ENCODE results near the gene CEP95. TPM values are rescaled to one million over a fixed set of nuclear protein-coding genes. Genes with fewer than 3 reads are reported as not detected.

CEP95 gene
- total RNA-seq, 1 experiment from 2014 or later, result 63.8 TPM

DNA sequence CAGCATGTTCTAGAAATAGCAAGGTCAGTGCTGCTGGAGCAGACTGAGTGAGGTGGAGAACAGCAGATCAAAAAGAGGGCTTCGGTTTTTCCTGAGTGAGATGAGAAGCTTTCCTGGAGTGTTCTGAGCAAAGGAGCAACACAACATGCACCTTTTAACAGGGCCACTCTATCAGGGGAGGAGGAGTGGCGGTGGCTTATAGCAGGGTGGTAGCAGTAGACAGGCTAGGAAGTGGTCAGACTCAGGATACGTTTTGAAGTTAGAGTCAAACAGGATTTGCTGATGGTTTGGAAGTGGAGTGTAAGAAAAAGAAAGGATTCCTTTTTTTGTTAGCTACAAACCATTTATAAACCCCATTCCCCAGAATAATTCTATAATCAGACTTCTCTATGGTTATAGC is 22.4 kb upstream of the CEP95 start:
- H3K4me3 Mint-ChIP-seq, result no peak overlapping the region
- TF ChIP-seq JAZF1 (CRISPR knock-in tag; IDR thresholded peaks at IDR 0.05) (no peak), ZNF423 (CRISPR knock-in tag; IDR thresholded peaks at IDR 0.05) (no peak)
- TF ChIP-seq, protein P1, sequence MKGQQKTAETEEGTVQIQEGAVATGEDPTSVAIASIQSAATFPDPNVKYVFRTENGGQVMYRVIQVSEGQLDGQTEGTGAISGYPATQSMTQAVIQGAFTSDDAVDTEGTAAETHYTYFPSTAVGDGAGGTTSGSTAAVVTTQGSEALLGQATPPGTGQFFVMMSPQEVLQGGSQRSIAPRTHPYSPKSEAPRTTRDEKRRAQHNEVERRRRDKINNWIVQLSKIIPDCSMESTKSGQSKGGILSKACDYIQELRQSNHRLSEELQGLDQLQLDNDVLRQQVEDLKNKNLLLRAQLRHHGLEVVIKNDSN (CRISPR knock-in tag; IDR thresholded peaks at IDR 0.05), result no peak
- DNase-seq (ENCODE audit: low spot score) (no peak), ATAC-seq (no peak)
- no peaks in the 10 kb centered on the region for H3K4me1 Mint-ChIP-seq
- peaks cover 73% of the 10 kb centered on the region for H3K36me3 Mint-ChIP-seq
- H3K27ac Mint-ChIP-seq, result no peak overlapping the region
- ChIA-PET CTCF (interaction anchor here (0.8 kb wide), 1 partner anchor 65 kb away, joined by 4 read pairs; no protein-coding TSS in a partner anchor), POLR2A (no interaction called here)
- H3K27me3 Mint-ChIP-seq (ENCODE audit: low read depth), result no peaks in the 10 kb centered on the region
- H3K9me3 Mint-ChIP-seq, result no peaks in the 10 kb centered on the region

DNA sequence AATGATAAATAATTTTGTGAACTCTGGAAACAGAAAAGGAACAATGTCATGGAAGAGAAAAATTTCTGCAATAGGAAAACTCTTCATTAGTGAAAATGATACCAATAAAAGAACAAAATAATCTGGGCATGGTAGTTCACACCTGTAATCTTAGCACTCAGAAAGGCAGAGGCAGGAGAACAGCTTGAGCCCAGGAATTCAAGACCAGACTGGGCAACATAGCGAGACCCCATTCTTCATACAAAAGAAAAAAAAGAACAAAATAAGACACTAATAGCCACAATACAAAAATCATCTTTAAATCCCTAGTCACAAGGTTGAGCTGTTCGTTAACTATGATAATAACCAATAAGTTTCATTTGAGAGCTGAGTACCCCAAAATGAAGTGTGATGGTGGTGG is 18.5 kb upstream of the CEP95 start:
- no peak overlapping the region for H3K4me3 Mint-ChIP-seq
- ATAC-seq (no peak), DNase-seq (ENCODE audit: low spot score) (no peak)
- H3K4me1 Mint-ChIP-seq, result no peaks in the 10 kb centered on the region
- no peak overlapping the region for H3K27ac Mint-ChIP-seq
- 0 out of 2 replicates have a peak, but pooled peaks have one; percentile 8 for TF ChIP-seq ZNF121 (CRISPR knock-in tag; IDR thresholded peaks at IDR 0.05)
- TF ChIP-seq, protein P2, sequence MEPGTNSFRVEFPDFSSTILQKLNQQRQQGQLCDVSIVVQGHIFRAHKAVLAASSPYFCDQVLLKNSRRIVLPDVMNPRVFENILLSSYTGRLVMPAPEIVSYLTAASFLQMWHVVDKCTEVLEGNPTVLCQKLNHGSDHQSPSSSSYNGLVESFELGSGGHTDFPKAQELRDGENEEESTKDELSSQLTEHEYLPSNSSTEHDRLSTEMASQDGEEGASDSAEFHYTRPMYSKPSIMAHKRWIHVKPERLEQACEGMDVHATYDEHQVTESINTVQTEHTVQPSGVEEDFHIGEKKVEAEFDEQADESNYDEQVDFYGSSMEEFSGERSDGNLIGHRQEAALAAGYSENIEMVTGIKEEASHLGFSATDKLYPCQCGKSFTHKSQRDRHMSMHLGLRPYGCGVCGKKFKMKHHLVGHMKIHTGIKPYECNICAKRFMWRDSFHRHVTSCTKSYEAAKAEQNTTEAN (CRISPR knock-in tag; IDR thresholded peaks at IDR 0.05), result no peak
- H3K36me3 Mint-ChIP-seq, result peaks cover 87% of the 10 kb centered on the region
- H3K9me3 Mint-ChIP-seq, result peaks cover 10% of the 10 kb centered on the region
- no peaks in the 10 kb centered on the region for H3K27me3 Mint-ChIP-seq (ENCODE audit: low read depth)
- ChIA-PET POLR2A (no interaction called here), CTCF (interaction anchor here (1.2 kb wide), 1 partner anchor 68 kb away, joined by 3 read pairs; no protein-coding TSS in a partner anchor)

DNA sequence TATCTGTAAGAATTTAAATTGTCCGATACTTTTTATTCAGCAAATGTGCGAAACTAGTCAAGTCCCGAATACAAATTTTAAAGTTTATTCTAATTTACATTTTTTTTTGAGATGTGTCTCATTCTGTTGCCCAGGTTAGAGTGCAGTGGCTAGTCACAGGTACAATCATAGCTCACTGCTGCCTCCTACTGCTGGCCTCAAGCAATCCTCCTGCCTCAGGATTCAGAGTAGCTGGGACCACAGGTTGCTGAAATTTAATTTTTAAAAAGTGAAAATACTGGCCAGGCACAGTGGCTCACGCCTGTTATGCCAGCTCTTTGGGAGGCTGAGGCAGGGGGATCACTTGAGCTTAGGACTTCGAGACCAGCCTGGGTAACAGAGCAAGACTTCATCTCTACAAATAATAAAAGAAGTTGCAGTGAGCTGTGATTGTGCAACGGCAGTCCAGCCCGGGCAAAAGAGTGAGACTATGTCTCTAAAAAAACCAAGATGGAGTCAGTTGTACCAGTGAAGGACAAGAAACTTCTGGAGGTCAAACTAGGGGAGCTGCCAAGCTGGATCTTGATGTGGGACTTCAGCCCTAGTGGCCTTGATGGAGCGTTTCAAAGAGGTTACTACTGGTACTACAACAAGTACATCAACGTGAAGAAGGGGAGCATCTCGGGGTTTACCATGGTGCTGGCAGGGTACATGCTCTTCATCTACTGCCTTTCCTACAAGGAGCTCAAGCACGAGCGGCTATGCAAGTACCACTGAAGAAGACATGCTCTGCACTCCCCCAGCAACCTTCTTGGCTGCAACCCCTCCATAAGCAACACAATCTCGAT is 15.5 kb upstream of the CEP95 start:
- peak; percentile 78 for ATAC-seq
- DNase-seq (ENCODE audit: low spot score), result peak; percentile 29
- peaks cover 71% of the 10 kb centered on the region for H3K36me3 Mint-ChIP-seq
- CTCF ChIA-PET, result interaction anchor here (0.5 to 5.0 kb wide), 25 partner anchors 10 to 321 kb away, joined by 3 to 97 read pairs (median 3); partner anchors contain the start of genes CEP95 and DDX5
- POLR2A ChIA-PET, result interaction anchor here (0.7 kb wide), 1 partner anchor 45 kb away, joined by 3 read pairs; no protein-coding TSS in a partner anchor
- no peak overlapping the region for H3K27ac Mint-ChIP-seq
- peaks cover 19% of the 10 kb centered on the region for H3K4me1 Mint-ChIP-seq
- TF ChIP-seq GABPB1 (CRISPR knock-in tag; IDR thresholded peaks at IDR 0.05), result no peak
- TF ChIP-seq ETV6 (CRISPR knock-in tag; IDR thresholded peaks at IDR 0.05), result no peak
- TF ChIP-seq, protein P3, sequence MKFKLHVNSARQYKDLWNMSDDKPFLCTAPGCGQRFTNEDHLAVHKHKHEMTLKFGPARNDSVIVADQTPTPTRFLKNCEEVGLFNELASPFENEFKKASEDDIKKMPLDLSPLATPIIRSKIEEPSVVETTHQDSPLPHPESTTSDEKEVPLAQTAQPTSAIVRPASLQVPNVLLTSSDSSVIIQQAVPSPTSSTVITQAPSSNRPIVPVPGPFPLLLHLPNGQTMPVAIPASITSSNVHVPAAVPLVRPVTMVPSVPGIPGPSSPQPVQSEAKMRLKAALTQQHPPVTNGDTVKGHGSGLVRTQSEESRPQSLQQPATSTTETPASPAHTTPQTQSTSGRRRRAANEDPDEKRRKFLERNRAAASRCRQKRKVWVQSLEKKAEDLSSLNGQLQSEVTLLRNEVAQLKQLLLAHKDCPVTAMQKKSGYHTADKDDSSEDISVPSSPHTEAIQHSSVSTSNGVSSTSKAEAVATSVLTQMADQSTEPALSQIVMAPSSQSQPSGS (CRISPR knock-in tag; IDR thresholded peaks at IDR 0.05; ENCODE audit: borderline replicate concordance, low read depth), result no peak
- TF ChIP-seq, protein P4, sequence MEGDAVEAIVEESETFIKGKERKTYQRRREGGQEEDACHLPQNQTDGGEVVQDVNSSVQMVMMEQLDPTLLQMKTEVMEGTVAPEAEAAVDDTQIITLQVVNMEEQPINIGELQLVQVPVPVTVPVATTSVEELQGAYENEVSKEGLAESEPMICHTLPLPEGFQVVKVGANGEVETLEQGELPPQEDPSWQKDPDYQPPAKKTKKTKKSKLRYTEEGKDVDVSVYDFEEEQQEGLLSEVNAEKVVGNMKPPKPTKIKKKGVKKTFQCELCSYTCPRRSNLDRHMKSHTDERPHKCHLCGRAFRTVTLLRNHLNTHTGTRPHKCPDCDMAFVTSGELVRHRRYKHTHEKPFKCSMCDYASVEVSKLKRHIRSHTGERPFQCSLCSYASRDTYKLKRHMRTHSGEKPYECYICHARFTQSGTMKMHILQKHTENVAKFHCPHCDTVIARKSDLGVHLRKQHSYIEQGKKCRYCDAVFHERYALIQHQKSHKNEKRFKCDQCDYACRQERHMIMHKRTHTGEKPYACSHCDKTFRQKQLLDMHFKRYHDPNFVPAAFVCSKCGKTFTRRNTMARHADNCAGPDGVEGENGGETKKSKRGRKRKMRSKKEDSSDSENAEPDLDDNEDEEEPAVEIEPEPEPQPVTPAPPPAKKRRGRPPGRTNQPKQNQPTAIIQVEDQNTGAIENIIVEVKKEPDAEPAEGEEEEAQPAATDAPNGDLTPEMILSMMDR (IDR thresholded peaks at IDR 0.05), result peak; percentile 36; the same call in 1 of the 2 replicates
- H3K4me3 Mint-ChIP-seq, result no peak overlapping the region
- peaks cover 10% of the 10 kb centered on the region for H3K9me3 Mint-ChIP-seq
- no peaks in the 10 kb centered on the region for H3K27me3 Mint-ChIP-seq (ENCODE audit: low read depth)

DNA sequence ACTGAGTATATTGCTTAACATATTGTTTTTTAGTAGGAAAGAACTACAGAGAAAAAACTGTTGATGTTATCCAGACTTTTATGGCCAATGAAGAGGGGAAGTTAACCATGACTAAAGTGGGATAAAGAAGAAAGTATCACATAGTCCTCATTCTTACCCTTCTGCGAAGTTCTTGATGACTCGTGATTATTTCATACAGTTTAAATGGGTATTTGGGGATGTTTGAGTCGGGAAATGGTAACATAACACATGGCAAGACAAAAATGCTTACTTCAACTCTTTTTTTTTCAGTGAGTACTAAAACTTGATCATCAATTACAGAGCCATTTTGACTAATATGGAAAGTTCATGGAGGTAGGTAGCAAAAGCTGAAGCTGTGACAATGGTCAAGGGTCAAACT is 14.8 kb upstream of the CEP95 start:
- no peaks in the 10 kb centered on the region for H3K27me3 Mint-ChIP-seq (ENCODE audit: low read depth)
- ATAC-seq (no peak), DNase-seq (ENCODE audit: low spot score) (no peak)
- H3K4me3 Mint-ChIP-seq, result no peak overlapping the region
- POLR2A ChIA-PET, result interaction anchor here (0.7 kb wide), 1 partner anchor 45 kb away, joined by 3 read pairs; no protein-coding TSS in a partner anchor
- H3K4me1 Mint-ChIP-seq, result peaks cover 20% of the 10 kb centered on the region
- peaks cover 10% of the 10 kb centered on the region for H3K9me3 Mint-ChIP-seq
- peaks cover 68% of the 10 kb centered on the region for H3K36me3 Mint-ChIP-seq
- CTCF ChIA-PET, result interaction anchor here (0.7 to 5.0 kb wide), 6 partner anchors 14 to 81 kb away, joined by 3 to 97 read pairs (median 6); no protein-coding TSS in a partner anchor
- no peak overlapping the region for H3K27ac Mint-ChIP-seq
- no peak for TF ChIP-seq SMAD4 (CRISPR knock-in tag; IDR thresholded peaks at IDR 0.05)
- TF ChIP-seq, protein P5, sequence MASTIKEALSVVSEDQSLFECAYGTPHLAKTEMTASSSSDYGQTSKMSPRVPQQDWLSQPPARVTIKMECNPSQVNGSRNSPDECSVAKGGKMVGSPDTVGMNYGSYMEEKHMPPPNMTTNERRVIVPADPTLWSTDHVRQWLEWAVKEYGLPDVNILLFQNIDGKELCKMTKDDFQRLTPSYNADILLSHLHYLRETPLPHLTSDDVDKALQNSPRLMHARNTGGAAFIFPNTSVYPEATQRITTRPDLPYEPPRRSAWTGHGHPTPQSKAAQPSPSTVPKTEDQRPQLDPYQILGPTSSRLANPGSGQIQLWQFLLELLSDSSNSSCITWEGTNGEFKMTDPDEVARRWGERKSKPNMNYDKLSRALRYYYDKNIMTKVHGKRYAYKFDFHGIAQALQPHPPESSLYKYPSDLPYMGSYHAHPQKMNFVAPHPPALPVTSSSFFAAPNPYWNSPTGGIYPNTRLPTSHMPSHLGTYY (CRISPR knock-in tag; IDR thresholded peaks at IDR 0.05), result no peak
- no peak for TF ChIP-seq NR2C2 (CRISPR knock-in tag; IDR thresholded peaks at IDR 0.05)
- TF ChIP-seq IRF2 (CRISPR knock-in tag; IDR thresholded peaks at IDR 0.05; ENCODE audit: borderline replicate concordance, low read depth), result no peak
- no peak for TF ChIP-seq TEAD4 (CRISPR knock-in tag; IDR thresholded peaks at IDR 0.05)
- TF ChIP-seq, protein P6, sequence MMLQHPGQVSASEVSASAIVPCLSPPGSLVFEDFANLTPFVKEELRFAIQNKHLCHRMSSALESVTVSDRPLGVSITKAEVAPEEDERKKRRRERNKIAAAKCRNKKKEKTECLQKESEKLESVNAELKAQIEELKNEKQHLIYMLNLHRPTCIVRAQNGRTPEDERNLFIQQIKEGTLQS (CRISPR knock-in tag; conservative IDR thresholded peaks at IDR 0.05), result no peak
- no peak for TF ChIP-seq TEAD1 (CRISPR knock-in tag; IDR thresholded peaks at IDR 0.05)
- TF ChIP-seq, protein P7, sequence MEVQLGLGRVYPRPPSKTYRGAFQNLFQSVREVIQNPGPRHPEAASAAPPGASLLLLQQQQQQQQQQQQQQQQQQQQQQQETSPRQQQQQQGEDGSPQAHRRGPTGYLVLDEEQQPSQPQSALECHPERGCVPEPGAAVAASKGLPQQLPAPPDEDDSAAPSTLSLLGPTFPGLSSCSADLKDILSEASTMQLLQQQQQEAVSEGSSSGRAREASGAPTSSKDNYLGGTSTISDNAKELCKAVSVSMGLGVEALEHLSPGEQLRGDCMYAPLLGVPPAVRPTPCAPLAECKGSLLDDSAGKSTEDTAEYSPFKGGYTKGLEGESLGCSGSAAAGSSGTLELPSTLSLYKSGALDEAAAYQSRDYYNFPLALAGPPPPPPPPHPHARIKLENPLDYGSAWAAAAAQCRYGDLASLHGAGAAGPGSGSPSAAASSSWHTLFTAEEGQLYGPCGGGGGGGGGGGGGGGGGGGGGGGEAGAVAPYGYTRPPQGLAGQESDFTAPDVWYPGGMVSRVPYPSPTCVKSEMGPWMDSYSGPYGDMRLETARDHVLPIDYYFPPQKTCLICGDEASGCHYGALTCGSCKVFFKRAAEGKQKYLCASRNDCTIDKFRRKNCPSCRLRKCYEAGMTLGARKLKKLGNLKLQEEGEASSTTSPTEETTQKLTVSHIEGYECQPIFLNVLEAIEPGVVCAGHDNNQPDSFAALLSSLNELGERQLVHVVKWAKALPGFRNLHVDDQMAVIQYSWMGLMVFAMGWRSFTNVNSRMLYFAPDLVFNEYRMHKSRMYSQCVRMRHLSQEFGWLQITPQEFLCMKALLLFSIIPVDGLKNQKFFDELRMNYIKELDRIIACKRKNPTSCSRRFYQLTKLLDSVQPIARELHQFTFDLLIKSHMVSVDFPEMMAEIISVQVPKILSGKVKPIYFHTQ (CRISPR knock-in tag; IDR thresholded peaks at IDR 0.05), result no peak
- TF ChIP-seq FOXJ3 (CRISPR knock-in tag; IDR thresholded peaks at IDR 0.05; ENCODE audit: borderline replicate concordance), result no peak

All from WTC11 (cell line).